Astrocyte (in vitro differentiated cells and primary cell): ENCODE results near the gene THADA. TPM values are rescaled to one million over a fixed set of nuclear protein-coding genes. Genes with fewer than 3 reads are reported as not detected.
A peak's percentile ranks its signal among the peaks of the same experiment; 100 is the strongest.
"Not testable (repeated sequence)": the region's sequence is repeated elsewhere in the genome, so short reads cannot be mapped to it uniquely, and the experiment has no call there.

Experiments
- DNase-seq: peaks from one replicate; pipeline ENCODE4 v3.0.0-alpha.2; 2010; ENCODE audit warnings: low read depth
- FAIRE-seq: peaks from 2 replicates; lab custom pipeline; 2011; peaks lifted over from hg19 to GRCh38; lab: Jason Lieb, UNC
- H2AFZ ChIP-seq: 2 replicates; pipeline ENCODE4 v1.6.0; 2012; ENCODE audit warnings: low read depth, low read length, inconsistent platforms
- H3K27ac ChIP-seq: 2 replicates; pipeline ENCODE4 v1.5.1; 2011; ENCODE audit warnings: low read depth, low read length, inconsistent platforms
- H3K27me3 ChIP-seq: 2 replicates; pipeline ENCODE4 v1.6.0; 2011; ENCODE audit warnings: low read length, inconsistent platforms; ENCODE audit not compliant: insufficient read depth
- H3K36me3 ChIP-seq: 2 replicates; pipeline ENCODE4 v1.5.1; 2011; ENCODE audit warnings: low read length, inconsistent platforms; ENCODE audit not compliant: insufficient read depth
- H3K4me1 ChIP-seq: 2 replicates; pipeline ENCODE4 v1.5.1; 2011; ENCODE audit warnings: low read length, inconsistent platforms; ENCODE audit not compliant: insufficient read depth
- H3K4me2 ChIP-seq: 2 replicates; pipeline ENCODE4 v1.6.0; 2012; ENCODE audit warnings: low read length, inconsistent platforms
- H3K4me3 ChIP-seq: 2 replicates; pipeline ENCODE4 v1.5.1; 2011; ENCODE audit warnings: low read depth, mild to moderate bottlenecking, low read length, inconsistent platforms; ENCODE audit not compliant: insufficient read depth
- H3K79me2 ChIP-seq: 2 replicates; pipeline ENCODE4 v1.6.0; 2012; ENCODE audit warnings: mild to moderate bottlenecking, low read length, inconsistent platforms; ENCODE audit not compliant: insufficient read depth
- H3K9ac ChIP-seq: 2 replicates; pipeline ENCODE4 v1.6.0; 2012; ENCODE audit warnings: mild to moderate bottlenecking, low read length, inconsistent platforms
- H3K9me3 ChIP-seq: 2 replicates; pipeline ENCODE4 v1.5.1; 2012; ENCODE audit warnings: low read depth, mild to moderate bottlenecking, low read length, inconsistent platforms; ENCODE audit not compliant: insufficient read depth
- H4K20me1 ChIP-seq: 2 replicates; pipeline ENCODE4 v1.6.0; 2012; ENCODE audit warnings: low read length, inconsistent platforms; ENCODE audit not compliant: insufficient read depth
- H3K27ac Mint-ChIP-seq: one replicate; pipeline ENCODE4 v1.8.0; 2021; ENCODE audit warnings: mild to moderate bottlenecking, mixed read lengths; ENCODE audit not compliant: unreplicated experiment
- H3K27me3 Mint-ChIP-seq: one replicate; pipeline ENCODE4 v1.8.0; 2021; ENCODE audit warnings: low read depth, mixed read lengths; ENCODE audit not compliant: unreplicated experiment
- H3K36me3 Mint-ChIP-seq: one replicate; pipeline ENCODE4 v1.8.0; 2021; ENCODE audit warnings: low read depth, mixed read lengths; ENCODE audit not compliant: unreplicated experiment
- H3K4me1 Mint-ChIP-seq: one replicate; pipeline ENCODE4 v1.8.0; 2021; ENCODE audit warnings: low read depth, mixed read lengths; ENCODE audit not compliant: unreplicated experiment
- H3K4me3 Mint-ChIP-seq: one replicate; pipeline ENCODE4 v1.8.0; 2021; ENCODE audit warnings: mild to moderate bottlenecking, moderate library complexity, mixed read lengths; ENCODE audit not compliant: unreplicated experiment
- H3K9me3 Mint-ChIP-seq: one replicate; pipeline ENCODE4 v1.8.0; 2021; ENCODE audit warnings: mild to moderate bottlenecking, mixed read lengths; ENCODE audit not compliant: unreplicated experiment
- CTCF ChIP-seq: IDR thresholded peaks from 2 replicates; pipeline ENCODE4 v1.5.1; 2011; ENCODE audit warnings: low read depth, mild to moderate bottlenecking, inconsistent platforms, low read length, moderate library complexity; ENCODE audit not compliant: insufficient read depth
- EZH2 ChIP-seq: IDR thresholded peaks from 2 replicates; pipeline ENCODE4 v1.6.1; 2012; ENCODE audit warnings: mild to moderate bottlenecking, low read length, inconsistent platforms; ENCODE audit not compliant: insufficient read depth
- total RNA-seq: library from RNA; stranded (reverse); gene quantifications from 2 replicates; pipeline ENCODE4 v1.2.1, GENCODE V29; 2021

Gene THADA
- total RNA-seq, 1 donor from 2014 or later: 16.2 TPM

GRCh38 chr2:43642363-43642762, 46.5 kb upstream of the THADA start:
- no peaks in the 10 kb centered on the region for H3K27me3 ChIP-seq
- no peaks in the 10 kb centered on the region for H4K20me1 ChIP-seq
- no peaks in the 10 kb centered on the region for H3K9me3 ChIP-seq
- Mint-ChIP-seq H3K27me3 (peaks cover 4% of the 10 kb centered on the region), H3K4me1 (no peaks in the 10 kb centered on the region), H3K27ac (no peak overlapping the region), H3K4me3 (no peak overlapping the region), H3K36me3 (no peaks in the 10 kb centered on the region), H3K9me3 (peaks cover 3% of the 10 kb centered on the region)
- DNase-seq (no peak), FAIRE-seq (no peak)
- H3K9ac ChIP-seq: no peak overlapping the region
- no peak overlapping the region for H3K4me3 ChIP-seq
- no peak overlapping the region for H3K4me2 ChIP-seq
- H3K79me2 ChIP-seq: no peaks in the 10 kb centered on the region
- H3K4me1 ChIP-seq: no peaks in the 10 kb centered on the region
- no peaks in the 10 kb centered on the region for H3K36me3 ChIP-seq
- H2AFZ ChIP-seq: no peak overlapping the region
- H3K27ac ChIP-seq: no peak overlapping the region
- TF ChIP-seq EZH2 (no peak), CTCF (no peak)

- no peaks in the 10 kb centered on the region for H3K27me3 ChIP-seq
- no peaks in the 10 kb centered on the region for H4K20me1 ChIP-seq
- no peaks in the 10 kb centered on the region for H3K9me3 ChIP-seq
- H3K27ac Mint-ChIP-seq: no peak within 1 kb of the TSS
- peaks cover 4% of the 10 kb centered on the region for H3K4me1 Mint-ChIP-seq
- peaks cover 7% of the 10 kb centered on the region for H3K9me3 Mint-ChIP-seq
- H3K4me3 ChIP-seq: peak within 1 kb of the TSS; percentile 58
- H3K4me1 ChIP-seq: peaks cover 11% of the 10 kb centered on the region
- H3K27ac ChIP-seq: no peak within 1 kb of the TSS
- H3K4me3 Mint-ChIP-seq: peak within 1 kb of the TSS; percentile 76
- H3K36me3 ChIP-seq: no peaks in the 10 kb centered on the region
- no peaks in the 10 kb centered on the region for H3K79me2 ChIP-seq
- peaks cover 2% of the 10 kb centered on the region for H3K36me3 Mint-ChIP-seq
- peak within 1 kb of the TSS; percentile 59 for H3K9ac ChIP-seq
- peaks cover 11% of the 10 kb centered on the region for H3K27me3 Mint-ChIP-seq
- TF ChIP-seq EZH2 (no peak), CTCF (no peak)
- peak within 1 kb of the TSS; percentile 85 for H3K4me2 ChIP-seq
- peak within 1 kb of the TSS; percentile 74 for H2AFZ ChIP-seq
- DNase-seq: peak; percentile 73
- no peak for FAIRE-seq
Measured at GRCh38 chr2:43637030-43637803, 41.4 kb upstream of the THADA start, which contains the start of gene PLEKHH2. Gene PLEKHH2 (plus strand): TSS chr2:43637260. CDS start chr2:43644674, 7,414 bp downstream.

DNA sequence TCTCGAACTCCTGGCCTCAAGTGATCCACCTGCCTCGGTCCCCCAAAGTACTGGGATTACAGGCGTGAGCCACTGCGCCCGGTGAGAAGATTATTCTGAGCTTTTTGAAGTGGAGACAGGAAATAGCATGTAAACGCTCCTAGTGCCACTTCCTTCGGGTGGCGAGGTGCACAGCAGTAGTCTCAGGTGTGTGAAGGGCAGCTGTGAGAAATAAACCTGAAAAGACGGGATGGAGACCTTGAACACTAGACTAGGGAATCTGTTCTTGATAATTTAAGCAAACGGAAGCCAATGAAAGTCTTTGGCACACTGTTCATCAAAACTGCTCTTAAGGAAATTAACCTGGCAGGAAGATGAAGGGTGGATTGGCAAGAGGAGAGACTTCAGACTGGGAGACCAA, 40.8 kb upstream of the THADA start:
- no peak for FAIRE-seq
- Mint-ChIP-seq H3K27ac (no peak overlapping the region), H3K36me3 (peaks cover 2% of the 10 kb centered on the region), H3K4me1 (peaks cover 4% of the 10 kb centered on the region), H3K9me3 (peaks cover 7% of the 10 kb centered on the region), H3K4me3 (peak overlapping the region; percentile 76), H3K27me3 (peaks cover 13% of the 10 kb centered on the region)
- H3K9me3 ChIP-seq: no peaks in the 10 kb centered on the region
- peaks cover 3% of the 10 kb centered on the region for H3K27me3 ChIP-seq
- peak overlapping the region; percentile 74 for H2AFZ ChIP-seq
- H4K20me1 ChIP-seq: no peaks in the 10 kb centered on the region
- no peak for DNase-seq
- peak overlapping the region; percentile 58 for H3K4me3 ChIP-seq
- TF ChIP-seq CTCF: no peak
- no peak for TF ChIP-seq EZH2
- no peaks in the 10 kb centered on the region for H3K36me3 ChIP-seq
- no peaks in the 10 kb centered on the region for H3K79me2 ChIP-seq
- peaks cover 11% of the 10 kb centered on the region for H3K4me1 ChIP-seq
- H3K27ac ChIP-seq: no peak overlapping the region
- peak overlapping the region; percentile 85 for H3K4me2 ChIP-seq
- no peak overlapping the region for H3K9ac ChIP-seq

GRCh38 chr2:43636153-43636552, 40.3 kb upstream of the THADA start:
- not testable (repeated sequence) for H3K4me2 ChIP-seq, H3K27me3 ChIP-seq, H3K9ac ChIP-seq, H3K36me3 Mint-ChIP-seq, H3K9me3 Mint-ChIP-seq, H3K79me2 ChIP-seq, H4K20me1 ChIP-seq, H3K4me3 Mint-ChIP-seq, H3K27ac Mint-ChIP-seq, H3K4me1 Mint-ChIP-seq, H3K36me3 ChIP-seq, FAIRE-seq, H2AFZ ChIP-seq, H3K27ac ChIP-seq, H3K4me3 ChIP-seq, DNase-seq, H3K9me3 ChIP-seq
- H3K4me1 ChIP-seq: peaks cover 11% of the 10 kb centered on the region
- H3K27me3 Mint-ChIP-seq: peaks cover 14% of the 10 kb centered on the region
